NCI-H2227 treated with DMSO at 0.1 percent for 48 hours (cell line): ENCODE measurements around the gene VARS2.
"Not testable (repeated sequence)": the region's sequence is repeated elsewhere in the genome, so short reads cannot be mapped to it uniquely, and the experiment has no call there.

Experiments
- DNase-seq: peaks from one replicate; lab custom pipeline; 2025; lab: John Stamatoyannopoulos, UW

The VARS2 gene

DNA sequence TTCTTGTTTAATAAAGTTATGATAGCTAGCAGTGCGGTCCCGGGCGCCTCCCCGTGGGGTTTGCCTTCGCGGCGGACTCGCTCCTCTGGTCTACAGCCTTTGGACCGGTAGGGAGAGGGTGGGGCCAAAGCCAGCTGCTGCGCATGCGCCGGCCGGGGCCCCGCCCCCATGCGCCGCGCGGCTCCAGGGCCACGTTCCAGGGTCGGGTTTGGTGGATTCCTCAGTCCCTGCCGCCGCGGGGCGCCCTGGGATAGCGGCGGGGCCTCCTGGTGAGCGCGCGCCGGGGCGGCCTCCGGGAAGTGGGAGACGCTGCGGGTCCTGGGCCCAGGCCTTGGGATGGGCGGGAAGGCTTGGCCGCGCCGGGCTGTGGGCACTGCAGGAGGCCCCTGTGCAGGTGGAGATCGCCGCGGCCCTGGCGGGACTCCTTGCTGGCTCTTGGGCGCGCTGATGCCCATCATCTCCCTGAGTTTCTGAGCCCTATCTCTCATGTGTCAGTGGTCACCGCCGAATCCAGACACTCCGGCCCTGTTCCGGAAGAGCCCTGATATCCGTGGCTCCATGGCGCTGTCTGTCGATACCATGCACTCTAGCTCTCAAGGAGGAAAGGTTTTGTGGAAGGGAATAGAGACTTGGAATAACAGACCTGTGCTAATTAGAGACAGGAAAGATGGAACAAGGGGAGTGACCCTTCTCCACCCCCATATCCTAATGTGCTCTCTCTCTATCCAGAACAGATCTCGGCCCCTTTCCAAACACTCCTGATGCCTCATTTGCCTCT is at the start of gene VARS2:
VARS2 (plus strand) TSS at position 163 of the 778 bp plus-strand sequence; CDS start at position 762, 599 bp downstream.
- DNase-seq, result peak; percentile 79

- no peak for DNase-seq
Measured at GRCh38 chr6:30864325-30864724, 49.7 kb upstream of the VARS2 start.

- DNase-seq, result not testable (repeated sequence)
Measured at GRCh38 chr6:30869241-30869749, 44.7 kb upstream of the VARS2 start.

DNA sequence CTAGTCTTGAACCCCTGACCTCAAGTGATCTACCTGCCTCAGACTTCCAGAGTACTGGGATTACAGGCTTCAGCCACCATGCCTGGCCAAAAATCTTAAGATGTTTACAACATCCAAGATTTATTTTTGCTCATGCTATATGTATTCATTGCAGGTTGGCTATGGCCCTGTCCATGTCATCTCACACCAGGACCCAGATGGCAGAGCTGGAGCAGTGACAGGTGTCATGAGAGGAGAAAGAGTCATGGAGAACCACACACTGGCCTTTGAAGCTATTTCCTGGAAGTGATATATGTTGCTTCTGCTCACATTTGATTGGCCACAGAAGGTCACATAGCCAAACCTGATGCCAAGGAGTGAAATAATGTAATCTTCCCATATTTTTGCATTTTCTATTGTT is 43.5 kb upstream of the VARS2 start:
- no peak for DNase-seq

DNA sequence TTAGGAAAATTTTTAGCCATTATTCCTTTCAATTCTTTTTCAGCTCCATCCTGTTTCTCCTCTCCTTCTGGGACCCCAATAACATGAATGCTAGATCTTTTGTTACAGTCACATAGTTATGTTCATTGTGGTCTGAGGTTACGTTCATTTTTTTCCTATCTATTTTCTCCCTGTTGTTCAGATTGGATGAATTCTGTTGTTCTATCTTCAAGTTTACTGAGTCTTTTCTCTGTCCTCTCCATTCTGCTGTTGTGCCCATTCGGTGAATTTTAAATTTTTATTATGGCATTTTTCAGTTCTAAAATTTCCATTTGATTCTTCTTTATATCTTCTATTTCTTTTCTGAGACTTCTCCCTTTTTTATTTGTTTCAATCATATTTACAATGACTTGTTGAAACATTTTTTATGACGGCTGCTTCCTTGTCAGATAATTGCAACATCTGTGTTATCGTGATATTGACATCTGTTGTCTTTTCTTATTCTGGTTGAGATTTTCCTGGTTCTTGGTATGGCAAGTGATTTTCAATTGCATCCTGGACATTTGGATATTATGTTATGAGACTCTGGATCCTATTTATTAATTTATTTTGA is 42.4 kb upstream of the VARS2 start:
- no peak for DNase-seq

- DNase-seq, result no peak
Measured at GRCh38 chr6:30873137-30873640, 40.8 kb upstream of the VARS2 start.

- not testable (repeated sequence) for DNase-seq
Measured at GRCh38 chr6:30873795-30874194, 40.2 kb upstream of the VARS2 start.

DNA sequence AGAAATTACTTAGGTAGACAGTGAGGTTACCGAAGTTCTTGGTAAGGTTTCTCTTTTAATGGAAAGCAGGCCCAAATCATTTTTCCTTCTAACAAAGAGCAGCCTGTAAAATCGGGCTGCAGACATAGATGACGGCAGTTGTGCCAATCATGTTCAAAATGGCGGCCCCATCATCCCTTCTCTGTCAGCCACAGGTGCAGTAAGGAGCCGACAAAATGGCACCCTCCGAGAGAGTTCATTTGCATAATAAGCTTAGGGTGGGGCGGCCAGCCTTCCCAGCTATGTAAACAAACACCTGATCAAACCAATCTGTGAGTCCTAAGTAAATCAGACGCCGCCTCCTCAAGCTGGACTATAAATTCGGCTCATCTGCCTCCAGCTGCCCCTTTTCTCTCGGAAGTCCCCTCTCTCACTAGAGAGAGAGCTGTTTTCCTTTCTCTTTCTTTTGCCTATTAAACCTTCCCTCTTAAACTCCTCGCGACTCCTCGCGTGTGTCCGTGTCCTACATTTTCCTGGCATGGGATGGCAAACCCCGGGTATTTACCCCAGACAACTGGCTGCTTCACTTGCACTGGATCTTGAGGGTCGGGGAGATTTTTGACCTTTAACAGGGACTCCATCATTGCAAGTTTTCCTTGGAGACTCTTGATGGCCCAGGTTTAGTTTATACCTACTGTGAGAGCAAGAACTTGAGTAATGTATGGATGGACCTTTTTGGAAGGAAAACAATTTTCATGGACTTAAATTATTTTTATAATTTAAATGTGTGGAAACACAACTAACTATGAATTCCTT is 38.6 kb upstream of the VARS2 start:
- DNase-seq, result peak; percentile 51

DNA sequence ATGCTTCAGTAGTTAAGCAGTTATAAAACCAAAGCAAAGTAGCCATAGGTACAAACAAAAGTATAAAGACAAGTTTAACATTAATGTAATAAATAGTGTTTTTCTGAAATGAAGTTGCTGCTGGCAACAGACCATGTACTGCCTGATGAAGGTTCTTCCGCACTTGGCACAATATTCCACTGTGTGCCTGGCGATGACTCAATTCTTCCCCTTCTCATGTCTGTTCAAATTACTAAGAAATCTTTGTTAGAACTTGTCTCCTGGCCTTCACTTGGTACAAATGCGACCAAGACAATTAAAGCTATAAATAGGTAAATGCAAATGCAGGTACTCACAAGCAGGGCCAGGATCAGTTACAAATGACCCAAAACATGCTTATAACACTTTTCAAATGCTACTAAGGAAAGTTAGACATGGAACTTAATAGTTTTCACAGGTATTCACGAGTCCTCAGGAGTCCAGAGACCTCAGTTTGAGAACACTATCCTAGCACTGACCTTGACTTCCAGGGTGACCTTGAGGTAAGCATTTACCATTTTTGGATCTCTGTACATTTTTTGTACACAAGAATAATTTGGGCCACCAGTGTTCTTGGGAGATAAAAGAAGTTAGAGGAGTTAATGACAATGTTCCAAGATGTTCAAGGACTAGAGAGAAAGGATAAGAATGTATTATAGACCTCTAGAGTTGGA is 37.9 kb upstream of the VARS2 start:
- DNase-seq, result no peak

GRCh38 chr6:30877419-30878262 is 36.4 kb upstream of the VARS2 start:
- DNase-seq, result peak; percentile 80

GRCh38 chr6:30879684-30880427 is 34.2 kb upstream of the VARS2 start:
- no peak for DNase-seq

DNA sequence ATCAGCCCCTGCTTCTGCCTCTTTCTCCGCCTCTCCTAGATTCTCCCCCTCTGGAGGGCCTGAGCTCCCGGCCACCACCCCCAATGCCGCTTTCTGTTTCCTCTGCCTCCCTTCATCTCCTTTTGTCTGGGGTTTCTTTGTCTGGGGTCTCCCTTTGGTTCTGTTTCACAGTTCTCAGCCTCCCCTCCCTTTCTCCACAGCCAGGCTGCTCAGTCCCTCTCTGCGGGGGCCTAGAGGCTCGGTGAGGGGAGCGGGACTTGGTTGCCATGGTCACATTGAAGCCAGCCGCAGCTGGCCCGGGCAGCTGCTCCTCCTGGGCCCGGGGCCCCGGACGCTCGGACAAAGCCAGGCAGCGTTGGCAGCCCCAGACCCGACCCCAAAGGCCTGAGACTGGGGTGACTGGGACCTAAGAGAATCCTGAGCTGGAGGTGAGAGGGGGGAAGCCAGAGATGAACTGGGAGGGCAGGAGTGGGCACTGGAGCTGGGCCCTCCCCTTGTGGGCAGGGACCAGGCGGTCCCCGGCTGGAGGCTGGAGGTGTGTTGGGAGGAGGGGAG is 33.3 kb upstream of the VARS2 start:
- DNase-seq, result peak; percentile 71

GRCh38 chr6:30881392-30882203 is 32.4 kb upstream of the VARS2 start:
- DNase-seq, result no peak

DNA sequence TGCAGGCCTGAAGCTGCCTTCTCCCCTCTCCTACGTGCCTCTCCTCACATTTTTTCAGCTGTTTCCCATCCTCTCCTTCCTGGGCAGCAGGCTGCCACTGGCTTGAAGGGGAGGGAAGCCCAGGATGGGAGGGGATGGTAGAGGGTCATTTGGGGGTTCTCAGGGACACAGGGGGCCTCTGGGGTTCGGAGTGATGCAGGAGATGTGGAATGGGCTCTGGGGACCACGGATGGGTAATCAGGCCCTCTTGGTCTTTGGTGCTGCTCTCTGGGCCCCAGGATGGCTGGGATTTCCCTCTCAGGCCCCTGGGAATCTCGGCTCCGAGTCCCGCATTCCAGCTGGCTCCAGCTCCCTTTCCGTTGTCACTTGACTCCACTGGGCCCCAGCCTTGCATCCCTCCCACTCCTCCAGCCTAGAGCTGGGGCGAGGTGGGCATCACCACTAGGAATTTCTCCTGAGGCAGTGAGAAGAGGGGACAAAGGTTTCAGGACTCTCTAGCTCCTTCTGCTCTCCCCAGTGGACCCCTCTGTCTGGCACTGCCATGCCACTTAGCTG is 31.8 kb upstream of the VARS2 start:
- no peak for DNase-seq

DNA sequence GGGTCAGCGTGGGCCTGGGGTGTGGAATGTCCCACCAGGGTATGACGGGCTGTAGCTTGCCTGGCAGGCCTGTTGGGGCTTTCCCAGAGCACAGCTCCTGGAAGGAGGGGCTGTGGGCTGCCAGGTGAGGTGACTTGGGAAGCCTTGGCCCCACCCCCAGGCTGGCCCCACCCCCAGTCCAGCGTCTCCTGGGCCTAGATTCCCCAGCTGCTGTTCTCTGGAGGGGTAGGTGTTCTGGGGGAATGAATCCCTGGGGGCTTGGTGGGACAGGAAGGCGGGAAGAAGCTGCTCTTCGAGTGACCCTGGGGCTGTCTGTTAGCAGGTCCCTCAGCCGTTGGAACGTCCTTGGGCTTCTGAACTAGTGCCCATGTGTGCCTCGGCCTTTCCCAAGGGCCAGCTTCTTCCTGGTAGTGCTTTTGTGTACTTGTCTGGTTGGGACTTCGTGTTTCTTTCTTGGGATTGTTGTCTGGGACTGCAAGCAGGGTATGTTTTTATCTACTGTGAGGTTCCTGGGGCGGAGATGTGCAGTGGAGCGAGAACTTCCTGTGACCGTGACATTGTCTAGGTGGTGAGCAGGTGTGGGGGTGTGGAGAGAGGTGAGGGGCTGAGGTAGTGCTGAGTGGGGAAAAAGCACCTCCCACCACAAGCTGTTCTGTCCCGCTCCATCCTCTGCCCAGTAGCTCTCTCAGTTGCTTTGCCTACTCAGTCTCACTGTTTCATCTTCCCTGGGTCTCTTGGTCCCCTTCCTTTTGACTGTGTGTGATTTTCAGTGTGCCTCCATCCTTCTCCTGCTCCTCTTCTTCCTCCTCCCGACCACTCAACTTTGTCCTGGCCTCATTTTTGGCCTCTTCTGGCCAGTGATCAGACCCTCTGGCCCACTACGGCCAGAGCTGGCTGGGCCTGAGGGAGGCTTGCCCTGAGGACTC is 31.0 kb upstream of the VARS2 start:
- DNase-seq, result peak; percentile 37

- peak; percentile 23 for DNase-seq
Measured at GRCh38 chr6:30883685-30884520, 30.1 kb upstream of the VARS2 start, which contains the start of gene DDR1. Gene DDR1, plus strand, starts transcription at chr6:30884519. Its CDS starts 4,211 bp downstream, at chr6:30888730.
